H1 (cell line): ENCODE measurements around the gene KCTD11. TPM values are rescaled to one million over a fixed set of nuclear protein-coding genes. Genes with fewer than 3 reads are reported as not detected.

ENCODE experiments used
- CTCF ChIA-PET: fragments of 300-600 bp; sonication (Branson Sonifier 250); formaldehyde crosslinking; loops from one replicate; lab custom pipeline; 2021; ENCODE audit not compliant: partially characterized antibody; lab: Charles Lee
- POLR2A ChIA-PET: fragments of 300-600 bp; sonication (Branson Sonifier 250); formaldehyde crosslinking; loops from one replicate; lab custom pipeline; 2021; ENCODE audit warnings: inconsistent platforms; ENCODE audit not compliant: partially characterized antibody; lab: Charles Lee
- DNase-seq, 2 experiments: peaks; one replicate each; pipeline versions ENCODE4 v3.0.0 to v3.0.0-alpha.2; 2010 to 2022; ENCODE audit warnings: low spot score in 2 of 2, low read depth in 1 of 2, mixed read lengths in 1 of 2
- FAIRE-seq: peaks from 2 replicates; lab custom pipeline; 2011; peaks lifted over from hg19 to GRCh38; lab: Jason Lieb, UNC
- H2AFZ ChIP-seq: 2 replicates; pipeline ENCODE4 v1.8.1; 2012; ENCODE audit warnings: low read length, inconsistent platforms
- H2AK5ac ChIP-seq: 2 replicates; pipeline ENCODE4 v1.6.1; 2013; ENCODE audit warnings: low read depth, low read length
- H2BK120ac ChIP-seq: replicated peaks from 2 replicates; pipeline ENCODE3; 2013; ENCODE audit warnings: low read depth, low read length, inconsistent platforms
- H2BK12ac ChIP-seq: 2 replicates; pipeline ENCODE4 v1.6.1; 2013; ENCODE audit warnings: low read depth, low read length
- H2BK15ac ChIP-seq: 2 replicates; pipeline ENCODE4 v1.6.1; 2013; ENCODE audit warnings: low read length
- H2BK20ac ChIP-seq: 2 replicates; pipeline ENCODE4 v1.6.1; 2013; ENCODE audit warnings: low read length
- H2BK5ac ChIP-seq: 2 replicates; pipeline ENCODE4 v1.6.1; 2013; ENCODE audit warnings: low read depth, low read length
- H3K14ac ChIP-seq: 2 replicates; pipeline ENCODE4 v1.6.1; 2013; ENCODE audit warnings: inconsistent platforms; ENCODE audit not compliant: insufficient read length
- H3K18ac ChIP-seq: 2 replicates; pipeline ENCODE4 v1.6.1; 2013; ENCODE audit warnings: low read length; ENCODE audit errors: extremely low read depth
- H3K23ac ChIP-seq: 2 replicates; pipeline ENCODE4 v1.6.1; 2013; ENCODE audit warnings: inconsistent platforms; ENCODE audit not compliant: insufficient read length
- H3K23me2 ChIP-seq: 2 replicates; pipeline ENCODE4 v1.6.1; 2013; ENCODE audit warnings: low read depth, low read length
- H3K27ac ChIP-seq: 2 replicates; pipeline ENCODE4 v1.6.1; 2011; ENCODE audit warnings: low read depth, low read length, inconsistent platforms
- H3K27me3 ChIP-seq, 4 experiments: replicated peaks in 1 of 4; 1 replicate in 1 of 4; 2 replicates in 3 of 4; pipeline versions ENCODE4 v1.6.1 to v1.8.1; 2011 to 2013; ENCODE audit warnings: low read length in 3 of 4, mild to moderate bottlenecking in 3 of 4, inconsistent platforms in 2 of 4, mixed read lengths in 2 of 4, moderate library complexity in 1 of 4; ENCODE audit not compliant: control insufficient read depth in 3 of 4, insufficient read depth in 3 of 4; ENCODE audit errors: extremely low read depth in 1 of 4
- H3K36me3 ChIP-seq, 4 experiments: 2 replicates each; pipeline versions ENCODE4 v1.6.1 to v1.8.1; 2011 to 2013; ENCODE audit warnings: mild to moderate bottlenecking in 4 of 4, low read length in 3 of 4, moderate library complexity in 2 of 4, control low read depth in 1 of 4, inconsistent platforms in 1 of 4; ENCODE audit not compliant: insufficient read depth in 4 of 4, control insufficient read depth in 2 of 4
- H3K4ac ChIP-seq: replicated peaks from 2 replicates; pipeline ENCODE3; 2013; ENCODE audit warnings: low read length, low read depth, mixed read lengths, inconsistent platforms; ENCODE audit not compliant: insufficient read length
- H3K4me1 ChIP-seq, 4 experiments: replicated peaks in 1 of 4; 1 replicate in 1 of 4; 2 replicates in 3 of 4; pipeline versions ENCODE4 v1.6.1 to v1.8.1; 2011 to 2013; ENCODE audit warnings: low read length in 3 of 4, inconsistent platforms in 2 of 4, mixed read lengths in 1 of 4; ENCODE audit not compliant: insufficient read depth in 4 of 4, control insufficient read depth in 3 of 4
- H3K4me2 ChIP-seq, 2 experiments: 2 replicates each; pipeline versions ENCODE4 v1.6.1 to v1.8.1; 2011 to 2013; ENCODE audit warnings: low read depth in 2 of 2, low read length in 2 of 2, control low read depth in 1 of 2, inconsistent platforms in 1 of 2, mild to moderate bottlenecking in 1 of 2; ENCODE audit not compliant: insufficient read depth in 1 of 2
- H3K4me3 ChIP-seq, 4 experiments: fragments of 200-600, 300-600 bp in 1 of 4; sonication (generic), shearing (Covaris generic), sonication (Bioruptor Twin) in 1 of 4; 2 replicates each; pipeline versions ENCODE4 v1.5.1 to v1.8.1; 2011 to 2016; ENCODE audit warnings: low read length in 4 of 4, low read depth in 3 of 4, control low read depth in 2 of 4, inconsistent platforms in 2 of 4, mild to moderate bottlenecking in 2 of 4, mixed read lengths in 1 of 4, moderate library complexity in 1 of 4; ENCODE audit not compliant: insufficient read depth in 2 of 4; ENCODE audit errors: extremely low read depth in 1 of 4
- H3K56ac ChIP-seq: replicated peaks from 2 replicates; pipeline ENCODE3; 2013; ENCODE audit warnings: low read depth, mild to moderate bottlenecking, mixed read lengths, low read length, inconsistent platforms; ENCODE audit not compliant: insufficient read length
- H3K79me1 ChIP-seq: 2 replicates; pipeline ENCODE4 v1.6.1; 2013; ENCODE audit warnings: low read depth, low read length, control low read depth
- H3K79me2 ChIP-seq, 2 experiments: 2 replicates each; pipeline versions ENCODE4 v1.6.1 to v1.8.1; 2012 to 2013; ENCODE audit warnings: low read length in 2 of 2, mild to moderate bottlenecking in 2 of 2, inconsistent platforms in 1 of 2; ENCODE audit not compliant: insufficient read depth in 2 of 2, control insufficient read depth in 1 of 2
- H3K9ac ChIP-seq, 4 experiments: replicated peaks in 1 of 4; 1 replicate in 1 of 4; 2 replicates in 3 of 4; pipeline versions ENCODE4 v1.6.1 to v1.8.1; 2011 to 2013; ENCODE audit warnings: low read depth in 3 of 4, low read length in 3 of 4, control low read depth in 2 of 4, mild to moderate bottlenecking in 2 of 4, moderate library complexity in 2 of 4, inconsistent platforms in 1 of 4; ENCODE audit errors: extremely low read depth in 1 of 4
- H3K9me3 ChIP-seq, 2 experiments: 2 replicates each; pipeline versions ENCODE4 v1.6.1 to v1.8.1; 2012 to 2013; ENCODE audit warnings: mild to moderate bottlenecking in 2 of 2, moderate library complexity in 2 of 2, control low read depth in 1 of 2, inconsistent platforms in 1 of 2, low read depth in 1 of 2, low read length in 1 of 2, mixed read lengths in 1 of 2; ENCODE audit not compliant: insufficient read depth in 2 of 2
- H4K20me1 ChIP-seq, 2 experiments: replicated peaks in 1 of 2; 2 replicates each; pipeline versions ENCODE3 to v1.8.1; 2011 to 2013; ENCODE audit warnings: inconsistent platforms in 2 of 2, low read length in 2 of 2, mild to moderate bottlenecking in 1 of 2; ENCODE audit not compliant: insufficient read depth in 2 of 2, control insufficient read depth in 1 of 2
- H4K5ac ChIP-seq: 2 replicates; pipeline ENCODE4 v1.6.1; 2013; ENCODE audit warnings: low read length, low read depth, mixed read lengths, inconsistent platforms; ENCODE audit not compliant: insufficient read length
- H4K8ac ChIP-seq: 2 replicates; pipeline ENCODE4 v1.8.0; 2013; ENCODE audit warnings: mild to moderate bottlenecking, moderate library complexity, low read length, inconsistent platforms; ENCODE audit not compliant: insufficient read depth; ENCODE audit errors: extremely low read depth
- H4K91ac ChIP-seq: replicated peaks from 2 replicates; pipeline ENCODE3; 2013; ENCODE audit warnings: low read length, mixed read lengths, inconsistent platforms; ENCODE audit not compliant: insufficient read length
- CBX8 ChIP-seq: fragments of 300-800, 300-1000 bp; sonication (generic); IDR thresholded peaks from 2 replicates; pipeline ENCODE4 v1.7.1; 2016; ENCODE audit warnings: low read depth, low read length, borderline replicate concordance
- CREB1 ChIP-seq: IDR thresholded peaks from 2 replicates; pipeline ENCODE4 v1.6.1; 2012; ENCODE audit warnings: inconsistent platforms
- EGR1 ChIP-seq: IDR thresholded peaks from 2 replicates; pipeline ENCODE4 v1.6.1; 2011; ENCODE audit warnings: low read depth, low read length, borderline replicate concordance
- GTF2F1 ChIP-seq: IDR thresholded peaks from 2 replicates; pipeline ENCODE4 v1.6.1; 2012; ENCODE audit warnings: low read depth, low read length, improper control_type of control experiment, borderline replicate concordance
- HDAC2 ChIP-seq, 2 experiments: fragments of 300-600 bp in 1 of 2; sonication (generic) in 1 of 2; IDR thresholded peaks; 2 replicates each; pipeline ENCODE4 v1.6.1; 2011 to 2012; ENCODE audit warnings: low read depth in 2 of 2, low read length in 2 of 2, mild to moderate bottlenecking in 2 of 2, moderate library complexity in 2 of 2, borderline replicate concordance in 1 of 2, inconsistent platforms in 1 of 2
- RBBP5 ChIP-seq: IDR thresholded peaks from 2 replicates; pipeline ENCODE4 v1.7.1; 2012; ENCODE audit warnings: low read depth, mild to moderate bottlenecking, inconsistent platforms, low read length, moderate library complexity, borderline replicate concordance
- RNF2 ChIP-seq: fragments of 200-900, 300-1000 bp; sonication (generic); IDR thresholded peaks from 2 replicates; pipeline ENCODE4 v1.7.1; 2016; ENCODE audit warnings: borderline replicate concordance, low read depth, mild to moderate bottlenecking, antibody characterized with exemption, low read length; ENCODE audit not compliant: poor library complexity, severe bottlenecking; ENCODE audit errors: missing control alignments
- SIN3A ChIP-seq, 2 experiments: IDR thresholded peaks in 1 of 2; conservative IDR thresholded peaks in 1 of 2; 2 replicates each; pipeline ENCODE4 v1.6.1; 2011 to 2012; ENCODE audit warnings: low read length in 2 of 2, improper control_type of control experiment in 1 of 2, low read depth in 1 of 2, mild to moderate bottlenecking in 1 of 2
- SIRT6 ChIP-seq: IDR thresholded peaks from one replicate; pipeline ENCODE4 v1.7.1; 2012; ENCODE audit warnings: low read length, inconsistent platforms
- SP1 ChIP-seq: IDR thresholded peaks from 2 replicates; pipeline ENCODE4 v1.6.1; 2011; ENCODE audit warnings: low read depth, low read length
- SUZ12 ChIP-seq: fragments of 200-600 bp; sonication (generic); IDR thresholded peaks from 2 replicates; pipeline ENCODE4 v1.6.1; 2012; ENCODE audit warnings: mild to moderate bottlenecking, inconsistent platforms, low read length, moderate library complexity, mixed read lengths
- TEAD4 ChIP-seq: IDR thresholded peaks from 2 replicates; pipeline ENCODE4 v1.6.1; 2012; ENCODE audit warnings: low read depth, low read length, inconsistent platforms, mixed read lengths
- WGBS, 2 experiments: shearing (Covaris generic) in 1 of 2; methylation state at CpG; one replicate each; pipeline versions ENCODE4 v1.1.6 to v1.1.7; 2013 to 2015; ENCODE audit warnings: low lambda C conversion rate in 2 of 2, mixed read lengths in 2 of 2, inconsistent platforms in 1 of 2, low coverage in 1 of 2, missing lambda C conversion rate in 1 of 2; ENCODE audit not compliant: insufficient replicate concordance in 2 of 2, insufficient coverage in 1 of 2, insufficient read length in 1 of 2; ENCODE audit errors: extremely low coverage in 1 of 2, missing lambda C conversion rate in 1 of 2; 5-methylcytosine and 5-hydroxymethylcytosine counted together
- polyA plus RNA-seq, 7 experiments: library from polyadenylated mRNA; depleted of rRNA in 3 of 7; stranded (reverse) in 5 of 7; unstranded in 2 of 7; fragments of >200 nt in 5 of 7; fragments of 200-250 nt in 2 of 7; gene quantifications; 1 replicate in 5 of 7; 2 replicates in 1 of 7; 4 replicates in 1 of 7; pipeline versions ENCODE4 v1.2.1 to v1.2.3, GENCODE V29; 2011 to 2013; ENCODE audit warnings: missing spikeins in 2 of 7, mixed read lengths in 2 of 7
- total RNA-seq: library from RNA; stranded (reverse); fragmentation: NEBNext Ultra II Directional; extraction: Animal tissue kit (Norgen Biotek cat#: 25700); gene quantifications from 2 replicates; pipeline ENCODE4 v1.2.1, GENCODE V29; 2021

The KCTD11 gene
- total and polyA plus RNA-seq, 2 of the 8 experiments (the other 6 are each of a cell fraction or from before 2014, with no cell fraction given): 8.6 to 9.2 TPM

GRCh38 chr17:7354262-7354843, 2.4 kb downstream of the KCTD11 start:
- no peak overlapping the region for H2BK120ac ChIP-seq
- DNase-seq (no peak), FAIRE-seq (no peak)
- H3K4me1 ChIP-seq: peaks cover 0 to 19% (median 8%) of the 10 kb centered on the region in 4 experiments; a peak in 5 of 7 replicates
- H3K56ac ChIP-seq: no peak overlapping the region
- no peaks in the 10 kb centered on the region for H3K9me3 ChIP-seq
- no peaks in the 10 kb centered on the region for H3K27me3 ChIP-seq
- no peak overlapping the region; a peak in 1 of 4 replicates for H3K4me2 ChIP-seq
- WGBS, 2 experiments: 88% methylated on average over 9 of the region's 9 CpGs; no CpG with 5 or more reads in 1 of the 2 experiments
- H3K4ac ChIP-seq: peak overlapping the region; percentile 65
- H3K4me3 ChIP-seq: no peak overlapping the region
- H3K36me3 ChIP-seq: no peaks in the 10 kb centered on the region
- H2BK12ac ChIP-seq: 0 out of 2 replicates have a peak overlapping the region, but pooled peaks have one; percentile 60
- ChIA-PET POLR2A (interaction anchor here (0.9 to 7.8 kb wide), 12 partner anchors 13 to 86 kb away, joined by 3 to 91 read pairs (median 4); partner anchors contain the start of genes FGF11, GPS2, NEURL4 and TMEM256), CTCF (interaction anchor here (0.7 to 6.5 kb wide), 18 partner anchors 14 to 206 kb away, joined by 3 to 56 read pairs (median 10); partner anchors contain the start of genes ACAP1, CHRNB1, SENP3 and TMEM102)
- H2BK15ac ChIP-seq: 0 out of 2 replicates have a peak overlapping the region, but pooled peaks have one; percentile 9
- H2BK20ac ChIP-seq: no peak overlapping the region
- no peak overlapping the region for H3K23ac ChIP-seq
- no peak overlapping the region for H2AFZ ChIP-seq
- H3K9ac ChIP-seq: no peak overlapping the region
- H3K18ac ChIP-seq: no peak overlapping the region
- H3K14ac ChIP-seq: no peak overlapping the region
- 0 out of 2 replicates have a peak overlapping the region, but pooled peaks have one; percentile 15 for H2AK5ac ChIP-seq
- no peak overlapping the region for H2BK5ac ChIP-seq
- H4K5ac ChIP-seq: no peak overlapping the region
- no peak overlapping the region for H3K27ac ChIP-seq
- H3K79me1 ChIP-seq: no peaks in the 10 kb centered on the region
- no peak overlapping the region for H4K8ac ChIP-seq
- no peak overlapping the region for H4K91ac ChIP-seq
- H3K79me2 ChIP-seq: no peaks in the 10 kb centered on the region
- peaks cover 15% of the 10 kb centered on the region; the same call in 1 of the 2 replicates for H3K23me2 ChIP-seq
- no peaks in the 10 kb centered on the region for H4K20me1 ChIP-seq
- TF ChIP-seq RNF2 (no peak), CBX8 (no peak), SIRT6 (no peak), SP1 (no peak), SUZ12 (no peak), EGR1 (no peak), SIN3A (conservative IDR thresholded peaks at IDR 0.05 in 1 of 2, IDR thresholded peaks at IDR 0.05 in 1 of 2; ENCODE audit: low read depth in 1 of 2, low read length in 2 of 2) (no peak), HDAC2 (IDR thresholded peaks at IDR 0.05; ENCODE audit: borderline replicate concordance in 1 of 2, low read depth in 2 of 2, low read length in 2 of 2) (no peak), TEAD4 (no peak), RBBP5 (no peak), GTF2F1 (no peak), CREB1 (no peak)
